Measurements from ENCODE around the gene POU2F1. TPM values are rescaled to one million over a fixed set of nuclear protein-coding genes. Genes with fewer than 3 reads are reported as not detected.

Gene POU2F1
- total RNA-seq, 1 donor from 2014 or later = 18.0 TPM

DNA sequence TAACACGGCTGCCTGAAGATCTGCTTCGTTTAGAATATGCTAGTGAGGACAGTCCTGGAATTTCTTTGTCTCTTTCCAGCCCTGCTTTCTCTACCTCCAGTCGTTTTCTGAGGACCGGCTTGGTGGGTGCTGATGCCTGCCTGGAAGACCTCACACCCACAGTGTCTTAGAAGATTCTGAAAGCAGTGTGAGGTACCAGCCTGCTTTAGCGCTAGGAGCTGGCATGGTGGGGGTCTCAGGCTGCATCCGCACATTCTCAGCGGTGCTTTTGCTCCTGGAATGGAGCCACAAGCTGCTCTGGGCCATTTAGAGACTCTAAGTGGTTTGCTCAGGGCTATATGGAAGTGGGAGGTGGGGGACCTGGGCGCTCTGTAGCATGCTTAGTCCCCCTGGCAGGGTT lies 236.2 kb downstream of the POU2F1 start:
- intact Hi-C loops (cut with micrococcal nuclease) = loop anchor here (2.0 to 10.0 kb wide), 4 partner anchors 26 to 480 kb away; partner anchors contain the start of genes DCAF6, MPC2 and RCSD1

DNA sequence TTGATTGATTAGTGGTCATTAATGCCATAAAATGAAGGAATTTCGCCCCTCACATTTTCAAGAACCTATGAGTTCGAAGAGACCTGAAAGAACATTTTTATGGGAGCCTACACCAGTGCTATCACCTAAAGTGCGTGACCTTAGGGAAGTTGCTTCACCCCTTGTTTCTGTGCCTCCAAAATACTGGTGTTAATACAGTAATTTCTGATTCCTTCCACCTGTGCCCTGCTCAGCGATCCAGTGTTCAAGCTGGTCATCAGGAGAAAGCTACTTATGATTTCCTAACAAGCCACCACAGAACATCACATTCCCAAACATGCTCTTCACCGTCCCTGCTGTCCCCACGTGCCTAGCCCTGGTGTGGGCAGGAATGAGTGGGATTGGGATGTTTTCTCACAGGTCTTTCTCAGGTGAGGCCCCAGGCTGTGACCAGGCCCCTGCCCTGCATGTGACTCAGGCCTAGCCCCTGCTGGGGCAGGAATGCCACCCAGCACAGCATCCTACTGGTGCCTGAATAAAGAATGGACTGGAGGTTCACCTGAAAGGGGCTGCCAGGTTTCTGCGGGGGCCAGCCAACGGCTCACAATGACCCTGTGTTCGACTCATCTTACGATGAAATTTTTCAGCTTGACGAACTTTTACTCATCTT lies 237.4 kb downstream of the POU2F1 start:
- intact Hi-C loops (cut with micrococcal nuclease) = loop anchor here (2.0 to 10.0 kb wide), 4 partner anchors 25 to 479 kb away; partner anchors contain the start of genes DCAF6, MPC2 and RCSD1

DNA sequence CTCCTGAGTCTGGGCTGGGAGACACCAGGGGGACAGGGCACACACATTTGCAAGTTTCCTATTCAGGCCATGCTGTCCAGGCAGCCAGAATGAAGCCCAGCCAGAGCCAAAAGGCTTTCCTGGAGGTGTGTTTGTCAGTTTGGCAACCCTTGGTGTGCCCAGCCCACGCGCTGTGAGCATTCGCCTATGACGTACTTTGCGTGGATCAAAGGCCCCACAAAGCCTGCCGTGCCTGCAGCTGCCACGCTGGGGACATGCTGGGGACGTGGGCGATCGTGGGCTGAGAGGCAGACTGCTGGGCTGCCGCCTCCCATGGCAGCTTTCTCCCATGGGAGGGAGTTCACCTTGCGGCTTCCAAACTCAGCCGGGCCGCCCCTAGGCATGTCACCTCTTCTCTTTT lies 240.2 kb downstream of the POU2F1 start:
- intact Hi-C loops (cut with micrococcal nuclease) = no loop called here

DNA sequence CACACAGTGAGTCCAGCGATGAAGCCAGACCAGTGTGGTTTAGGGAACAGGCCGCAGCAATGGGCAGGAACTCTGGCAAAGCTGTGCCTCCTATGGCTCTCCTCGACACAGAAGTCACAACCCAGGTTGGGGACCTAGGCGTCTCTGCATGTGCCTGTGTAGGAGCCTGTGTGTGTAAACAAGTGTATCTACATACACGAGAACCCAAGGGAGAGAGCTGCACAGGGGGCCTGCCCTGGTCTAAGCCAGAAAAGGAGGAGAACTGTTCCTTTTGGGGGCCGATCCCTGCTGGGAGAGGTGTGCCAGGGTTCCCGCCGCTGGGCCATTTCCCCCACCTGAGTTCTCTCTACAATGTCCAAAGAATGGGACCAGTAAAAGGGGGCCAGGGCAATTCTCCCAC lies 241.7 kb downstream of the POU2F1 start:
- intact Hi-C loops (cut with micrococcal nuclease) = no loop called here

DNA sequence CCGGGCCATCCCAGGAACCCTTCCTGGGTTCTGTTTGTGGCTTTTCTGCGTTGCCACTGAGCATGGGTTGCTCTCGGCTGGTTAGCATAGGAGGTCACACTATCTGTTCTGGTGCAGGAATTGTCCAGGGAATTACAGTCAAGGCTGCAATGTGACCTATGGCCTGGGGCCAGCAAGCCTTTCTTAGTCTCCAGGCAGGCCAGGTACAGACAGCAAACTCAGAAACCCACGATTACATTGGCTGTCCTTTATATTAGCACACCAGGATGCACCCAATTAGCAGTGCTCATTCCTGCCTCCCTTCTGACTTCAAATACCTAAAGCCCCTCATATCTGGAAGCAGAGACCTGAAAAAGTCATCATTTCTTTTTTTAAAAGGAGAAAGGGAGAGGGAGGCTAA lies 242.4 kb downstream of the POU2F1 start:
- intact Hi-C loops (cut with micrococcal nuclease) = no loop called here

DNA sequence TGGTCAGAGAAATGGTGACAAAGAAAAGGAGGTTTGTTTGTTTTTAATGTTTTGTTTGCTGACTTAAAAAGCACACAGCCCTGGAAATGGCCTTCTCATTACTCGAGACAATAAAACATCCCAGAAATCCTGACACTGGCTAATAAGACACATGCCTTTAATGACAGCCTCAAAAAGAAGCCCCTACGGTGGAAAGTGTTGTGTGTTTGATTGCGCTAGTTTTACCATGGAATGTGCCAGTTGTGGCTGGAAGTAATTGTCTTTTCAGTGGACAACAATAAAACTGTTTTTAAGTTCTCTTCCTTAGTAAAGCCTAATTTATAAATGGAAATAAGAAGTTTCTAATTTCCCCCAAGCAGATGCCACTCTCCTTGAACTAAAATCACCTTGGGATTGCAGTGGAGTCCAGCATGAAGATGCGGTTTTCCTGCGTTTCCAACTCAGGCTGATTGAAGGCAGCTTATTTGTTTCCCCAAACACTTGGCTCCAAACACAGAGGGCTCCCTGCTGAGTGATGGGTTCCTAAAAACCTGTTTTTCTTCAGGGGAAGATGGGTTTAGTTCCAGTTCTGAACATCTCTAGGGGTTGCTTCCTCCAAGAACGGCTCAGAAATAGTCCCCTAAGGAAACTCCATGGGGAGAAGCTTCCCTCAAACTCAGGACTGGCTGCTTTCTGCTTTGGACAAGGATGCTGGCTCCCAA lies 243.3 kb downstream of the POU2F1 start:
- intact Hi-C loops (cut with micrococcal nuclease) = no loop called here

DNA sequence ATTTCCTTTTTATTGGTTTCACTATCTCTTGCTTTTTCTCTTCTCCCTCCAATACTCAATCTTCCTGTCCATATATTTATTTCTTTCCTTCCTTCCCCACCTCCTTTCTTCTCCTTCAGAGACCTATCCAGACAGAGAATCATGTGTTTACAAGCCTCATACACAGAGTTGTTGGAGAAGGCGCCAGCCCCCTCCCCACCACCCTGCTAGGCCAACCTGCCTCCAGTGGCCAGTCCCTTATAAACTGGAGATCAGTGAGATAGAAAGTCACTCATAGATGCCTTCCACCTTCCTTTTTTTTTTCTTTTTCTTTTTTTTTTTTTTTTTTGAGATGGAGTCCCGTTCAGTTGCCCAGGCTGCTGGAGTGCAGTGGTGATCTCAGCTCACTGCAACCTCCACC lies 244.3 kb downstream of the POU2F1 start:
- intact Hi-C loops (cut with micrococcal nuclease) = no loop called here

DNA sequence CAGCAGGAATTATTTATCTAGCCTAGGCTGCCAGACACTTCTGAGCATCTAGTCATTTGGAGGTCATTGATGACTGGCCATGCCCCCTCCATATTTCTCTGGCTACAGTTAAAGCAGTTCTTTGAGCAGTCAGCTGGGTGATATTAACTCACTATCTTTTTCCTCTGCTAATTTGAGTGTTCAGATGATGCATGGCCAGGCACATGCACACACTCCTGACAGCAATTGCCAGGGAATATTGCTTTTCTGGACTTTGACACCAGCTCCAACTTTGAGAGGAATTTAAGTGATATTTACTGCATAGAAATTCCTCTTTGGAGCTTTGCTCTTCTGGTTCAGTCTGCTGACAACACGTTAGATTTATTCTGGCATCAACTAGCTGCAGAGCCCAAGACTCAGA lies 245.1 kb downstream of the POU2F1 start:
- intact Hi-C loops (cut with micrococcal nuclease) = no loop called here

DNA sequence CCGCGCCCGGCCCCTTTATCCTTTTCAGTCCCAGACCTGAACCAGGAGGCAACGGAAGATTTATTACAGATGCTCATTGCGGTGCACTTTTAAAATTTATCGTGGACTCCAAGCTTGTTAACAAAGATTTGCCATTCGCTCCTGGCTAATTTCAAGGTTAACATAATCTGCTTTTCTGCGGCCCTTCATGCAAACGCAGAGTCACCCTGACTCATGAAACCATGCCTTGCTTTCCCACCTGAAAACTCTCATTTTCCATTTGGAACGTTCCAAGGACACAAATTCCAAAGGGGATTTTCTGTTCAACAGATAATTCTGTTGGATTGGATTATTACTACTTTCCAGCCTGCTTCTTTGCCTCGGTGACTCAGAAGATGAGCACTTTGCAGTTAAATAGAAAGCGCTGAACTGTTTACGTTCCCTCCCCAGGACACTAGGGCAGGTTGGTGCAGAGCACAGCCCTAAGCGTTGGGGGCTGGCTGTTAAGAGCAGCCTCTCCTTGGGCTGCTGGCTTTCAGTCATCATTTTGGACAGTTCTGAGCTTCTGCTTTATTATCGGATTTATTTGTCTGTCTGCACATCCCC lies 246.5 kb downstream of the POU2F1 start:
- intact Hi-C loops (cut with micrococcal nuclease) = no loop called here

DNA sequence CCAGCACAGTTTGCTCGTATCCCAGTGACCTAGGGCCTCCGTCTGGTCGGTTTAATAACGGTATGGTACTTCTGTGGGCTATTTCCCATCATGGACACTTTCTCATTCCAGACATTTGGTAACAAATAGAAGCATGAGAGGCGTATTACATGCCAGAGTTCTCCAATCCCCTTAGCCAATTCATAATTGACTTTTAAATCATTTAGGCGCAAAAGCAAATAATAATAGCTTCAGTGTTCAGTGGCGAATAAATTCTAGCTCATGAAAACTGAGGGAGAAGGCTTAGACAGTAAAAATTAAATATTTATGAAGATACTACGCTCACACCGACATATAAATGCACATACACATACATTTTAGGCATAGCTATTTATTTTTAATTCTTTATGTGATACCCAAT lies 247.1 kb downstream of the POU2F1 start:
- intact Hi-C loops (cut with micrococcal nuclease) = no loop called here

DNA sequence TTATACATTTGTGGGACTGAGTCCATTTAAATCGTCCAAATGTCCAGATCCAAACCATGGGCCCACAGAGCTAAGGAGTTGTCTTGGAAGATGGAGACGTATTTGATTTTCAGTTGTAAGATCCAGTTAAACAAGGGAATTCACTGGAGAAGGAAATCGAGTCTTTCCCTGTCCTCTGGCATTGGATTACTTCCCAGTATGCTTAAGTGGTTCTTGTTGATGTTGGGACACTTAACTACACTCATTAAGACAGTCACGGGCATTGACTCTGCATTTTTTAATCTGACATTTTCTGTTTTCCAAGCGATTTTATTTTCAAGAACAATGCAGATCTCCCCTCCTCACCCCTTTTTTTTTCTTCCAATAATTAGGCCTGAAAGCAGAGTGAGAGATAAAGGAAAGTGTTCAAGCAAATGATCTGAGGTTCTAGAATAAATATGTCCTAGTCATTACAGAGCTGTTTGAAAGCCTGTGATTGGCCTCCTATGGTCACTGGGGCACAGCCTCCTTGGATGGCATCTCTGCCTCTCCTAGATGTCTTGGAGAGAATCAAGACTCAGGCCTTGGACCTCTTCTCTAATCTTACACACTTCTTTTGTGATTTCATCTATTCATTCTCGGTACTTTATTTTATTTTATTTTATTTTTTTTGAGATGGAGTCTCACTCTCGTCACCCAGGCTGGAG lies 248.7 kb downstream of the POU2F1 start:
- intact Hi-C loops (cut with micrococcal nuclease) = no loop called here

DNA sequence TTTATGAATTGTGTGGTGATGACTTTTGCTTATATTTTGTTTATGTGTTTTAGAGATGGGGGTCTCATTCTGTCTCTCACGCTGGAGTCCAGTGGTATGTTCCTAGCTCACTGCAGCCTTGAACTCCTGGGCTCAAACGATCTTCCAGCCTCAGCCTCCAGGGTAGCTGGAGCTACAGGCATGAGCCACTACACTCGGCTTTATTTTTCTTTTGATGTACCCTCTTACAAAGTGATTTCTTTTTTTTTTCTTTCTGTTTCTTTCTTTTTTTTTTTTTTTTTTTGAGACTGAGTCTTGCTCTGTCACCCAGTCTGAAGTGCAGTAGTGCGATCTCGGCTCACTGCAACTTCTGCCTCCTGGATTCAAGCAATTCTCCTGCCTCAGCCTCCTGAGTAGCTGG lies 250.9 kb downstream of the POU2F1 start:
- intact Hi-C loops (cut with micrococcal nuclease) = no loop called here

DNA sequence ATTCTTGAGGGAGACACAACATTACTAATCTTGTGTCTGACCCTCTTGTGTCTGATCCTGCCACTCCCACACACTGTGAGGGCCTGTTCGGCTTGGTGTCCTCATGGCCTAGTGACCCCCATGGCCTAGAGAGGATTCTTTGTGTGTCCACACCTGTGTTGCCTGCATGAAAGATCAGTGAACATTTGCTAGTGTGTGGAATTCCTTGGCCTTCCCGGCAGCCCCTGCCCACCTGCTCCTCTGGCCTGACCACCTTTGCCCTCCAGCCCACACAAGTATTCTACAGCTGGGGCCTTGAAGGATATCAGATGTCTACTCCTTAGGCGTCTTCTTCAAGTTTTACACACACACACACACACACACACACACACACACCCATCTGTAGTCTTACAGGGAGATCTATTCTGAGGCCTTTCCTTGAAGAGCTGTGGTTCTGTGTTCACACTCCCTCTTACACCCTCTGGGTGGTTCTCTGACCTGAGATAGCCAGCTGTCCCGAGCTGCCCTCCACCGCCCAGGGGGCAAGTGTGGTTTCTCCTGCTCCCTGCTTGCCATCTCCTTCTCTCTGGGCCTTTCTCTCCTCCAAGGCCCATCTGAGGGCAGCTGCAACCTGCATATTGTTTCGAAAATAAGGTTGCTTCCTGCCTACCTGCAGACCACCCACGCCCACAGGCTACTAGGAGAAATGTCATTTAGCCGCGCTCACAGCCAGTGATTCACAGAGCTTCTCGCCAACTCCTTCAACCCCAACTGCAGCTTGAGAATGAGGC lies 252.3 kb downstream of the POU2F1 start:
- intact Hi-C loops (cut with micrococcal nuclease) = loop anchor here (2.0 kb wide), 1 partner anchor 18 kb away; no protein-coding TSS in a partner anchor

DNA sequence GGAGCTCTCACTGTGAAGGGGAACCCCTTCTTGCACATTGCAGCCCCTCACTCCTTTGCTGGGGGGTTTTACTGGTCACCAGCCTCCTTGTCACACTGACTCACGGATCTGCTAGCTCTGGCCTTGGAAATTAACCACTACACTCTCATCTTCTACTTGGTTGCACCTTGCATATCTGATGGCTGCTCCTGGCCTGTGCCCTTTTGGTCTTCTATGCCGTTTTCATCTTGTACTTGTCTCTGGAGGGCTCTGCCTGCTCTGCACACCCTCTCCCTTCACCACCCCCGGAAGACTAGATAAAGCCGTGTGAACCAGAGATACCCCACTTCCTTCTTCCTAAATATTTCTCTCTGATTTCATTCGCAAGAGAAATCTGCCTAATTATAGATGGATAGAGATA lies 253.1 kb downstream of the POU2F1 start:
- intact Hi-C loops (cut with micrococcal nuclease) = loop anchor here (2.0 kb wide), 1 partner anchor 19 kb away; no protein-coding TSS in a partner anchor

DNA sequence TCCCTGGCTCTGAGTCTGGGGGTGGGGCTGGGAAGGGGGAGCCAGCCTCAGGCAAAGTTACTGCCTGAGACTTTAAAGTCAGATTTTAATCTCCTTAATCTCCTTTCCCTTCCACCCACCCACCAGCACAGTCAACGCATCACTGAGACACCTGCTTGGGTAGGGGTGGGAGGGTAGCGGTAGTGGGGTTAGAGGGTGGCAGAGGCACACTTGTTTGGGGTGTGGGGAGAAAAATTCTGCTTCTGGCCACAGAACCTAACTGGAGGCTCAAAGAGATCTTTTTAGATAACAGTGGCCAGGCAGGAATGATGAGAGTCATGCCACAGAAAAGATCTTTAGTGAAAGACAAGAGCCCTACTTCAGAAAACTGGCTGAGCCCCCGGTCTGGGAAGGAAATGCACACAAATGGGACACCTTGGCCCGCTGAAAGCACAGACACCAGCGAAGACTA lies 253.5 kb downstream of the POU2F1 start:
- intact Hi-C loops (cut with micrococcal nuclease) = no loop called here

DNA sequence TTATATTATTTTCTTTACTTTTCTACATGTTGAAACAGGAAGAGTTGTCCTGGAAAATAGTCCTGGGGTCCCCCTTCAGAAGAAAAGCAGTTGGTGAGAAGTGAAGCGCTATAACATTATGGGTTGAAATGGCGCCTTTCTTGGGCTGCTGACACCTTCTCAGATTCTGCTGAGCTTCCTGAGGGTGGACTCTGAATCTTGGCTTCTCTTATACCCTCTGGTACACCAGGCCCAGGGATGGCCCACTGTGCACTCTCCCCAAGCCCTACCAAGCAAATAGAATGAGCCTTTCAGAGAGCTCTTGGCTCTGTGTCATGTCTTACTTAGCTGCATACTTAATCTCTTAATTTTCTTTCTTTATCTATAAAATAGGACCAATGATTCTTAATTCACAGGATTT lies 255.4 kb downstream of the POU2F1 start:
- intact Hi-C loops (cut with micrococcal nuclease) = no loop called here

Other genes with a start within 250 kb of the POU2F1 start
- 8.5 and 13.6 TPM in 2 replicates for gene ILDR2, start 245.3 kb upstream of the POU2F1 start, total RNA-seq
- gene MAEL, start 231.6 kb upstream of the POU2F1 start, total RNA-seq = not detected in 2 replicates
- 3.8 and 3.9 TPM in 2 replicates for gene GPA33, start 130.5 kb upstream of the POU2F1 start, total RNA-seq
- gene STYXL2, start 126.8 kb upstream of the POU2F1 start, total RNA-seq = not detected in 2 replicates